ENCODE measurements around the gene GSG1L.
"Not testable (repeated sequence)": the region's sequence is repeated elsewhere in the genome, so short reads cannot be mapped to it uniquely, and the experiment has no call there.

The GSG1L gene

DNA sequence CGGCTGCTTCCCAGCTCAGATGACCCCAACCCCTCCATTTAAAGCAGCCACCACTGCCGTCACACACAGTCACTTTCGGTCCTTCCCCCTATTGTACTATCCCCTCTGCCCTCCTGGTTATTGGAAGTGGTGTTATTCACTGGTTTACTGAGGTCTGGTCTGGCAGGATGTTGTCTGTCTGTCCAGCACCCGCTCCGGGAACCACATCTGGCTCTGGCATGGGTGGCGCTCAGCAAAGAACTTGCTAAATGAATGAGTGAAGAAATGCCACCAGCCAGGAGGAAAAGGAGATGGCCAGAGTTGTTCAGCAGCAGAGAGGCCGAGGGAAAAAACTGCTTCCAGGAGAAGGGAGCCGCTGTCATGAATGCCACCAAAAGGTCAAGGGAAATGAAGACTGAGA is 161.6 kb downstream of the GSG1L start:
- DNase-seq (ENCODE audit: low spot score), result no peak

DNA sequence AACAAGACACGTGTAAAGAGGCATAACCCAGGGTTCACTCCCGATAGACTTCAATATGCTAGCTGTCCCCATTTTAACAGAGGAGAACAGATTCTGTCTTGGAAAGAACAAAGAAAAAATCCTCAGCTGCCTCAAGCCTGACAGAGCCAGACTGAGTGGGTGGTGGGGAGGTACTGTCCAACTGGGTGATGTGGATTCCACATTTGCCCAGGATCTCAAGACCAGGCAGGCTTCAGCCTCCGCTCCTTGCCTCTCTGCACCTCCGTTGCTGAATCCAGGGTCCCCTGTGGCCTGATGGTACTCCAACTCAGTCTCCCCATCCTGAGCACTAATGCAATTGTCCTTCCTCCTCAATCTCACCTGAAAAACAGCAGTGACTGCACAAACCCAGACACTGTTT is 163.8 kb downstream of the GSG1L start:
- no peak for DNase-seq (ENCODE audit: low spot score)

- no peak for DNase-seq (ENCODE audit: low spot score)
These were observed 169.1 kb downstream of the GSG1L start for GRCh38 chr16:27894386-27894785.

DNA sequence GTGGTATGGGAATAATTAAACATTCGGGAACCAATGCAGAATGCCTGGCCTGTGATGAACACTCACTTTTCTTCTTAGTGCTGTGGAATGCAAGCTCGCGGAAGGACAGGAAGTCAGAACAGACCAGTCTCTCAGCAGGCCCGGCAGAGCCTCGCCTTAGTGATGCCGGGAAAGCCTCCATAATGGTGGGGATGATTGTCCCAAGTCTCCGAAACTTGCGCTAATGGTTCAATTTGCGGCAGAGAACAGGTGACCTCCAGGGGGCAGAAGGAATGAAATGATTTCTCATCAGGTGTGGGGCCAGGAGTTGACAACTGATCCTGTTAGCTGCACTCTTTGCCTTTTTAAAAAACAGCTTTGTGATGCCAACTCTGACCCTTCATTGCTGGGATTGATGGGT is 170.6 kb downstream of the GSG1L start:
- no peak for DNase-seq (ENCODE audit: low spot score)

DNA sequence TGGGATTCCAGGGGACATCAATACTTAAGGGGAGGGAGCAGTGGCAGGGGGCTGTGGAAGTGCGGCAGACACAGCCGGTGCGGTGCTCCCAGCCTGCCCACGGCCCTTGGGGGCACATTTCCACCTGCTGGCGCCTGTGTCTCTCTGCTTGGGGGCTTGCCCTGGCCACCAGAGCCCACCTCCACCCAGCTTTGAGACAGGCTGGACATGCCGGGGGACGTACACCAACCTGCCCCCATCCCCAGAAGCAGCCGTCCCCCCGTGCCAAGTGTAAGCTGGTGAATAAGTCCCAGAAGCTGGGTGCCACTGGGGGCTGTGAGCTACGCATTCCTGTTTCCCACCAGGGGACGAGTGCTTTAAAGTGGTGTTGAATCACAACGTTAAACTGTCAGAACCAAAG is 172.6 kb downstream of the GSG1L start:
- no peak for DNase-seq (ENCODE audit: low spot score)

GRCh38 chr16:27890006-27890405 is 173.5 kb downstream of the GSG1L start:
- no peak for DNase-seq (ENCODE audit: low spot score)

GRCh38 chr16:27883576-27883975 is 179.9 kb downstream of the GSG1L start:
- DNase-seq (ENCODE audit: low spot score), result no peak

DNA sequence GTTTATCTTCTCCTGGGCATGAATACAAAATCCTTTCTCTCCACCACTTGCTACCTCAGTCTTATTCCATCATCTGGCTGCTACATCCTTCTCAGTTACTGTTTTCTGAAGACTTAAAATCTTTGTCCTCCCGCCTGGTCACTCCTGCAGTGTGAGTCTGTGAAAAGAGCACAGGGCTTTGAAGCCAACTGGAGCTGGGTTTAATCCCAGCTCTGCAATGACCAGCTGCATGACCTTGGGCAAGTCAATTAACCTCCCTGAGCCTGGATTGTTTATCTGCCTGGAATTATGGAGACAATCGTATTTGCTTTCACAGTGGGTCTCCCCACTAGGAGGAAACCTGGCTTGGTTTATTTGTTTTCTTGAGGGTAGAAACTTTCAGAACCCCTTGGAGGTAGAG is 183.2 kb downstream of the GSG1L start:
- no peak for DNase-seq (ENCODE audit: low spot score)

DNA sequence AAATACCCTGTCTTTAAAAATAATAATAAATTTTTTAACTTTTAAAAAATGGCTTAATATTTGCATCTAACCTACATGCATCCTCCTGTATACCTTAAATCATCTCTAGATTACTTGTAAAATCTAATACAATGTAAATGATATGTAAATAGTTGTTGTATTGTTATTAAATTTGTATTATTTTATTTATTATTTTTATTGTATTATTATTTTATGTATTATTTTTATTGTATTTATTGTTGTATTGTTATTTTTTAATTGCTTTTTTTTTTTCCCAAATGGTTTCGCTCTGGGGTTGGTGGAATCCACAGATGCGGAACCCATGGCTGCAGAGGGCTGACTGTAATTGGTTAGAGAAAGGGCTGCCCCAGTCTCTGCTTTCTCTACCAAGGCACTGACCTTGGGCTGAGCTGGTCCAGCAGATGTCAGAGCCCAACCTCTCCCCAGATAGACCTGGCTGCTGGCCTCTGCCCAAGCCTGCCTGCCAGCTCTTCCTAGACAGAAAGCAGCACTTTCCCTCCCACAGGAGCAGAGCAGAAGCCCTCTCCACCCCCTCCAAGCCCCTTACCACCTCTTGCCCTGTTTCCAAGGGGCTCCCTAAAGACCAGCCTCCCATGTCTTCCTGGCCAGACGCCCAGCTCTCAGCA is 183.8 kb downstream of the GSG1L start:
- DNase-seq (ENCODE audit: low spot score), result no peak

GRCh38 chr16:27872627-27873026 is 190.9 kb downstream of the GSG1L start:
- not testable (repeated sequence) for DNase-seq (ENCODE audit: low spot score)

DNA sequence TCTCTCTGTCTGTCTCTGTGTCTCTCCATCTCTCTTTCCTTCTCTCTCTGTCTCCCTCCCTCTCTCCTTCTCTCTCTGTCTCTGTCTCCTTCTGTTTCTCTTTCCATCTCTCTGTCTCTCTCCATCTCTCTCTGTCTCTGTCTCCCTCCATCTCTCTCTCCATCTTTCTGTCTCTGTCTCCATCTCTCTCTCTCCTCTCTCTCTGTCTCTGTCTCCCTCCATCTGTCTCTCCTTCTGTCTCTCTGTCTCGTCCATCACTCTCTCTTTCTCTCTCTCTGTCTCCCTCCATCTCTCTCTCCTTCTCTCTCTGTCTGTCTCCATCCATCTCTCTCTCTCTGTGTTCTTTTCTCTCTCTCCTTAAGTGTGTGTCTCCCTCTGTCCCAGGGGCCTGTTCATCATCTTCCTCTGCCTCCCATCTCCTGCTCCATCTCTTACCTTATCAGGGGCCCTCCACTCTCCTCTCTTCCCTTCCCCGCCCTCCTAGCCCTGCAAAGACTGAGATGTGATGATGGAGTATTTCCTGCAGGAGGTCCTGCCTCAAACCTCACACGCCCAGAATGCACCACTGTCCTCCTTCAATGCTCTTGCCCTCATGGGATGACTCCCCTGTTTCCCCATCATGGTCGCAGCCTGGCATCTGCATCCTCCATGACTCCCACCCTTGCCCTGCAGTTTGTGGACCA is 193.3 kb downstream of the GSG1L start:
- DNase-seq (ENCODE audit: low spot score), result no peak

DNA sequence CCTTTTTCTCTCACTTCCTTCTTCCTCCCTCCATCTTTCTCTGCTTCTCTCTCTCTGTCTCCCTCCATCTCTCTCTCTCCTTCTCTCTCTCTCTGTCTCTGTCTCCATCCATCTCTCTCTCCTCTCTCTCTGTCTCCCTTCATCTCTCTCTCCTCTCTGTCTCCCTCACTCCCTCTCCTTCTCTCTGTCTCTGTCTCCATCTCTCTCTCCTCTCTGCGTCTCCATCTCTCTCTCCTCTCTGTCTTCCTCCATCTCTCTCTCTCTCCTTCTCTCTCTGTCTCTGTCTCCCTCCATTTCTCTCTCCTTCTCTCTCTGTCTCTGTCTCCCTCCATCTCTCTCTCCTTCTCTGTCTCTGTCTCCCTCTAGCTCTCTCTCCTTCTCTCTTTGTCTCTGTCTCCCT is 194.1 kb downstream of the GSG1L start:
- DNase-seq (ENCODE audit: low spot score), result no peak

DNA sequence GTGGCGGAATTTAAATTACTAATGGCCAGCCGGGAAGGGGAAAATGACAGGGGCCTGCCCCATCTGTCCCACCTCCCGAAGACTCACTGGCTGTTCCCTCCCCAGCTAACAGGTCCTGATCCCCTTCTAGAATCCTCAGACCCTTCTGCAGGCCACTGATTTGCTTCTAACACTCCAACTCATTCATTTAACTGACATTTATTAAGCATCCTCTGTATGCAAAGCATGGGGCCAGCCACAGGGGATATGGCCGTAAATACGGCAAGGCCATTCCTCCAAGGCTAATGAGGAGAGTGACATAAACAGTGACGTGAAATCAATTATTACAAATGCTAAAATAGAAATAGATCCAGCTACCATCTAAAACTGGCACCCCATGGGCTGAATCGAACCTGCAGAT is 195.3 kb downstream of the GSG1L start:
- no peak for DNase-seq (ENCODE audit: low spot score)

DNA sequence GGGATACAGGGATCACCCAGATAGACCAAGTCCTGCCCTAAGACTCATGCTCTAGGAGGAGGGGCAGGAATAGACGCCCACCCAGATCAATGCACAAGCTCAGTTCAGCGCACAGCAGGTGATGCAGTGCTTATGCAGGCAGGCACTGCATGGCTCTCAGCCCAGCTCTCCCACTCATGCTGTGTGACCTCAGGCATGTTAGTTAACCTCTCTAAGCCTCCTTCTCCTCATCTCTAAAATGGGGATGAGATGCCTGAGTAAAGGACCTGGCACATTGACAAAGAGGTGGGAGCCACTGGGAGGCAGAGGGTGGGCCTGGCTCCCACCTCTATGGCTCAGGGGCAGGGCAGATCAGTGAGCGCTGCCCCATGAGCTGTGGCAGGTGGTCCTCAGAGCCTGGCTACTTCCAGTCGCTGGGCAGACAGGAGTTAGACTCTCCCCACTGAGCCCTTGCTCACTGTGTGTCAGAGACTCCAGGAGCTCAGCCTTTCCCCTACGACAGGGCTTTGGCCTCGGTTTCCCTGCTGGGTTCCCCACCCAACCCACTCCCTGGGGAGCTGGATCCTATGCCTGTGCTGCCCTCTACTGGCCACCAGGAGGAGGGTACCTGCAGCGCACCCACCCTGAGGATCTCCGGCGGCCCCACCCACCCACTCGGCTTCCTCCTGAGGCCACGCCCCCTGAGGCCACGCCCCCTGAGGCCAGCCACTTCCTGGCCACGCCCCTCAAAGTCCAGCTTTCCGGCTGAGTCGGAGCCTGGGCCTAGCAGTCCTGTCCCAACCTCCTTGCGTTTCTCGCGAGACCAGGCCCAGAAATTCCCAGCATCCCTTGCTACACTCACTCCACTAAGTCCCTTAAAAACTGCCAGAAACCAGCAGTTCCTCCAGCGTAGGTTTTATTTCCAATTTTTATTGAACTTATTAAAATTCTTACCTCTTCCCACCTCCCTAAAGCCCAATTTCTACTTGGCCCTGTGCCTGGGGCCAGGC is 196.1 kb downstream of the GSG1L start:
- DNase-seq (ENCODE audit: low spot score), result peak; percentile 46

DNA sequence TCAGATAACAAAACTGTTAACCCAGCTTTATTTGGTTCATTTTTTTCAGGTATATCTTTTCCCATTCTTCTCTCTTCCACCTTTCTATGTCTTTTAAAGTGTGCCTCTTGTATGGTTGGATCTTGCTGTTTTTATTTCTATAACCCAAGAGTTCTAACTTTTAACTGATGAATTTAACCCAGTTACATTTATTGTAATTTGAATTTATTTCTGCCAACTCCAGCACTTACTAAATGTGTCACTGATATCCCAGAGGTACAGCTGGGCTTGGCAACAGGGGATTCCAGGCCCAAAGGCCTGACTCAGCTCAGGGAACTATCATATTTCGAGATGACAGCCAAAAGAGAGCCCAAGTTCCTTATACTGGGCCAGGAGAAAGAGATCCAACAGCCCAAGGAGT is 200.1 kb downstream of the GSG1L start:
- DNase-seq (ENCODE audit: low spot score), result no peak

DNA sequence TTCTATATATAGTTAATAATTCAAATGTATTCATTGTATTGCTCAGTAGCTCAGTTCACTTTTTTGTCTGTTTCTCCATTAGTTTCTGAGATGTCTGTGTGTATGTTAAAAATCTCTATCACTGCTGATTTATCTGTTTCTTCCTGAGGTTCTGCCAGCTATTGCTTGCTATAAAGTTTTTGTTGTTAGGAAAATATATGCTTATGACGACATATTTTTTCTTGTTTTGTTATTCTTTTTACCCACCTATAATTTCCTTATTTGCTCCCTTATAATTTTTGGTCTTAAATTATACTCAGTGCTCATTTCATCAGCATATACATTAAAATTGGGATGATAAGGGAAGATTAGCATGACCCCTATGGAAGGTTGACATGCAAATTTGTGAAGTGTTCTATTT is 200.6 kb downstream of the GSG1L start:
- DNase-seq (ENCODE audit: low spot score), result no peak

GRCh38 chr16:27860091-27860490 is 203.4 kb downstream of the GSG1L start:
- DNase-seq (ENCODE audit: low spot score), result no peak

- DNase-seq (ENCODE audit: low spot score), result no peak
These were observed 204.5 kb downstream of the GSG1L start for GRCh38 chr16:27859020-27859419.

- no peak for DNase-seq (ENCODE audit: low spot score)
These were observed 209.9 kb downstream of the GSG1L start for GRCh38 chr16:27853651-27854050.

DNA sequence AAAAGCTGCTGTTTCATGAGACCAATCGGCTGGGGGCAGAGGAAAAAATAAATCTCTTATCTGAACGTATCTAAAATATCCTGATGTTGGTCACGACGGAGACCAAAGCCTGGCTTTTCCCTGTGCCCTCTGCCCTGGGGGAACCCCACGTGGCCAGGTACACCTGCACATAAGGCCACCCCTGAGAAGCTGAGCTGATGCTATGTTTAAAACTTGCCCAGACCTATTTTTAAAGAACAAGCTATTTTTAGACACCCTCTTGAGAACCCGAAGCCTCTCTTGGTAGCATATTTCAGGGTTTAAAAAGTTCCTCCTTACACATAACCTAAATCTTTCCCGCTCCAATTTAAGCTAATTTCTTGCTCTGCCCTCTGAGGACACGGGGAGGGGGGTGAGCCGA is 210.4 kb downstream of the GSG1L start:
- no peak for DNase-seq (ENCODE audit: low spot score)

GRCh38 chr16:27852681-27853080 is 210.8 kb downstream of the GSG1L start:
- DNase-seq (ENCODE audit: low spot score), result no peak

GRCh38 chr16:27852116-27852515 is 211.4 kb downstream of the GSG1L start:
- no peak for DNase-seq (ENCODE audit: low spot score)

DNA sequence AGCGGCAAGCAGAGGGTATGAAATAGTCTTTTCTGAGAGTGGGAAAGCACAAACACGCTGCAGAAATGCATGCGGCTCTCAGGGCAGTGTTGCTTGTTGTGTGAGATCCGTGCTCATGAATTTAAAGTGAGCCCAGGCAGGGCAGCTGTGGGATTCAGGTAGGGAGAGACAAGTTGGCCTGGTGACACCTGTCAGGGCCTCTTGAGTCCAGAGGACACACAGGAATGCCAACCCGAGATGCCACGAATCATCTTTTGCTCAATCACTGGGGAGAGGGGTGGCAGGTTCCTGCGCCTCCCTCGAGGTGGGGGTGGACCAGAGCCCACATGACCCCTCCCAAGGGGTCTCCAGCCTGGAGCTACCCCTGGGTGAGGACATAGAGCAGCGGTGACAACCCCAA is 211.9 kb downstream of the GSG1L start:
- no peak for DNase-seq (ENCODE audit: low spot score)
